BE2C (cell line): ENCODE data around the gene DIP2C.
"Not testable (repeated sequence)": the region's sequence is repeated elsewhere in the genome, so short reads cannot be mapped to it uniquely, and the experiment has no call there.

Source experiments
- DNase-seq: peaks from one replicate; pipeline ENCODE4 v3.0.0-alpha.2; 2020
- H3K27me3 ChIP-seq: fragments of 250-450 bp; sonication (Bioruptor Pico); 2 replicates; pipeline ENCODE4 v1.5.1; 2020; ENCODE audit warnings: mild to moderate bottlenecking
- H3K36me3 ChIP-seq: fragments of 250-450 bp; sonication (Bioruptor Pico); 2 replicates; pipeline ENCODE4 v1.5.1; 2020; ENCODE audit warnings: mild to moderate bottlenecking
- H3K4me1 ChIP-seq: fragments of 250-450 bp; sonication (Bioruptor Pico); 2 replicates; pipeline ENCODE4 v1.5.1; 2020
- H3K4me3 ChIP-seq: 2 replicates; pipeline ENCODE4 v1.5.1; 2011; ENCODE audit warnings: low read depth, low read length
- H3K9me3 ChIP-seq: fragments of 250-450 bp; sonication (Bioruptor Pico); 2 replicates; pipeline ENCODE4 v1.5.1; 2020
- TF ChIP-seq, protein P1 (sequence below): IDR thresholded peaks from 2 replicates; pipeline ENCODE4 v1.5.1; 2012; ENCODE audit warnings: mild to moderate bottlenecking, low read depth, low read length

DIP2C gene

DNA sequence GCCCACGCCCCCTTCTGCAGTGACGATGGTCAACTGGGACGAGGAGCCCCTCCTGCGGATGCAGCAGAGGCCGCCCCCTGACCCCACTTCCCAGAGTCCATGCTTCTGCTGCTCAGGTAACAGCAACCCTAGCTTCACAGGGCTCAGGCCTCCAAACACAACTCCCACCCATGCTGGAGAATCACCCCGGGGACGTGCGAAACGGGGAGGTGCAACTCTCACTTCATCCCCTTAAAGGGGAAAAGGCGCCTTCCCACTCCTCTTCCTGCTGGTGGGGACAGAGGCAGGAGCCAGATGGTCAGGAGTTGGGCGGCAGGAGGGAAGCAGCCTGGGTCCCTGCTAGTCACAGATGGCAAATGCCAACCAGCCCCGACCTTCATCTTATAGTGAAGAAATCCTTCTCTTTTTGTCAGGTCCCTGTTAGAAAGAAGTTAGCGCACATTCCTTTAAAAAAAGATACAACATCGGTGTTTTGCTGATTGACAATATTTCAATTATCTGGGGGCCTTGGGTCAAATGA is 155.4 kb downstream of the DIP2C start:
- Histone ChIP-seq H3K4me3 (no peak overlapping the region), H3K4me1 (no peaks in the 10 kb centered on the region), H3K36me3 (no peaks in the 10 kb centered on the region), H3K9me3 (no peaks in the 10 kb centered on the region), H3K27me3 (no peaks in the 10 kb centered on the region)
- DNase-seq = no peak
- TF ChIP-seq, protein P1, sequence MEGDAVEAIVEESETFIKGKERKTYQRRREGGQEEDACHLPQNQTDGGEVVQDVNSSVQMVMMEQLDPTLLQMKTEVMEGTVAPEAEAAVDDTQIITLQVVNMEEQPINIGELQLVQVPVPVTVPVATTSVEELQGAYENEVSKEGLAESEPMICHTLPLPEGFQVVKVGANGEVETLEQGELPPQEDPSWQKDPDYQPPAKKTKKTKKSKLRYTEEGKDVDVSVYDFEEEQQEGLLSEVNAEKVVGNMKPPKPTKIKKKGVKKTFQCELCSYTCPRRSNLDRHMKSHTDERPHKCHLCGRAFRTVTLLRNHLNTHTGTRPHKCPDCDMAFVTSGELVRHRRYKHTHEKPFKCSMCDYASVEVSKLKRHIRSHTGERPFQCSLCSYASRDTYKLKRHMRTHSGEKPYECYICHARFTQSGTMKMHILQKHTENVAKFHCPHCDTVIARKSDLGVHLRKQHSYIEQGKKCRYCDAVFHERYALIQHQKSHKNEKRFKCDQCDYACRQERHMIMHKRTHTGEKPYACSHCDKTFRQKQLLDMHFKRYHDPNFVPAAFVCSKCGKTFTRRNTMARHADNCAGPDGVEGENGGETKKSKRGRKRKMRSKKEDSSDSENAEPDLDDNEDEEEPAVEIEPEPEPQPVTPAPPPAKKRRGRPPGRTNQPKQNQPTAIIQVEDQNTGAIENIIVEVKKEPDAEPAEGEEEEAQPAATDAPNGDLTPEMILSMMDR = no peak

DNA sequence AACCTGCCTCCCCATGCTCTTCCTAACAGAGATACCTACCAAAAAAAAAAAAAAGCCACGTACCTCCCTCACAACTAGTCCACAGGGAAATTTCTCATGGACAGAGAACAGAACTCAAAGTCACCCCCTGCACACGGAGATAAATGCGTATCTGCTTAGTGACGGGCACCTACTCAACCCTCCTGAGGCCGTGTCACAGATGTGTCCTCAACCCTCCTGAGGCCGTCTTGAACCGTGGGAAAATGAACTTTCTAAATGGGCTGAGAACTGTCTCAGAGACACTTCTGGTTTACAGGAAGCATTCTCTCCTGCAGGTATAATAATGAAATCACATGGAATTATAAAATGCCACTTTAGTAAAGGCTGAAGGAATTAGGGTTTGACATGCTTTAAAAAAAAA is 155.9 kb downstream of the DIP2C start:
- H3K36me3 ChIP-seq = no peaks in the 10 kb centered on the region
- H3K4me3 ChIP-seq = no peak overlapping the region
- TF ChIP-seq, protein P1 = no peak
- H3K27me3 ChIP-seq = no peaks in the 10 kb centered on the region
- H3K4me1 ChIP-seq = no peaks in the 10 kb centered on the region
- H3K9me3 ChIP-seq = no peaks in the 10 kb centered on the region
- no peak for DNase-seq

DNA sequence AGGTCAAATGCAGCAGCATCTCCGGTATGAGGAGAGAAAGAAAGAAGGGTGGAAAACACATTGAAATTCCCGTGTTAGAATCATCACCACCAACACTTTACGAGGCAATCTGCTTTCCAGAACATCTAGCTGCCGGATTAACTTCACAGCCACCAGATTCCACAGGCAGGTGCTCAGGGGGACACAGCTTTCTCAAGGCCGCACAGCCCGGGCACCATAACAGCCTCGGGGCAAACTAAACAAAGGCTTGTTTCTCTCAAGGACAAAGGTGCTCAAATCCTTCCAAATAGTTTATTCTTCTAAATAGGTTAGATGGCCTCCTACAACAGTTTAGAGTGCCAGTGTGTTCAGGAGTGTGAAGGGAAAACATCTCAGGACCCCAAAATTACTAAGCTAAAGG is 156.3 kb downstream of the DIP2C start:
- TF ChIP-seq, protein P1 = no peak
- H3K4me3 ChIP-seq = no peak overlapping the region
- H3K9me3 ChIP-seq = no peaks in the 10 kb centered on the region
- no peak for DNase-seq
- no peaks in the 10 kb centered on the region for H3K4me1 ChIP-seq
- no peaks in the 10 kb centered on the region for H3K36me3 ChIP-seq
- H3K27me3 ChIP-seq = no peaks in the 10 kb centered on the region

DNA sequence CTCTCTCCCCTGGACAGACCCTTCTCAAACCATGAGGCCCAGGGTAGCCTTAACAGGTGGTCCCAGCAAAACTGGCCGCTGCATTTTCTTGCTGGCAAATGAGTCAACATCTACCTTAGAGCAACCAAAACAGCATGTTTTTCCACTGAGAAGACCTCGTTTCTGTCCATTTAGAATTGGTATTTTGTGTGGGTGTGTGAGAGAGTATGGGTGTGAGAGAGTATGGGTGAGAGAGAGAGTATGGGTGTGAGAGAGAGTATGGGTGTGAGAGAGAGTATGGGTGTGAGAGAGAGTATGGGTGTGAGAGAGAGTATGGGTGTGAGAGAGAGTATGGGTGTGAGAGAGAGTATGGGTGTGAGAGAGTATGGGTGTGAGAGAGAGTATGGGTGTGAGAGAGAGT is 157.1 kb downstream of the DIP2C start:
- H3K36me3 ChIP-seq, DNase-seq, H3K9me3 ChIP-seq, H3K4me1 ChIP-seq, H3K27me3 ChIP-seq, H3K4me3 ChIP-seq: not testable (repeated sequence)

DNA sequence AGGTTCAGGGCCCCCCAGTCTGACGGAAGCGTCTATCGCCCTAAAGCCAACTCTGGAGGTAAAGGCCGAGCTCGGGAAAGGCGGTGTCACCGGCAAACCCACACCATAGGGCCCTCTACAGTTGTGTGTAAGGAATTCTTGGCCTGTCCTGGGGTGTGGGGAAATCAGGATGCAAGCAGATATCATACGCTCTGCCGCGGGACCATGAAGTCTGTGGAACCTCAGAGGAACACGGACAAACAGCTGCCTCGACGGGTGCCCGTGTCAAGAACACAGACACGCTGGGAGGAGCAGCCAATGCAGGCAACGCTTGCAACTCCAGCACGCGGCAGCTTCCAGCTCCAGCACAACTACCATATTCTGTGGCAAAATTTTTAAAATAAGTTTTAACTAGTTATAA is 157.9 kb downstream of the DIP2C start:
- H3K4me1 ChIP-seq = no peaks in the 10 kb centered on the region
- TF ChIP-seq, protein P1 = no peak
- no peaks in the 10 kb centered on the region for H3K36me3 ChIP-seq
- H3K4me3 ChIP-seq = no peak overlapping the region
- H3K27me3 ChIP-seq = no peaks in the 10 kb centered on the region
- H3K9me3 ChIP-seq = no peaks in the 10 kb centered on the region
- no peak for DNase-seq

DNA sequence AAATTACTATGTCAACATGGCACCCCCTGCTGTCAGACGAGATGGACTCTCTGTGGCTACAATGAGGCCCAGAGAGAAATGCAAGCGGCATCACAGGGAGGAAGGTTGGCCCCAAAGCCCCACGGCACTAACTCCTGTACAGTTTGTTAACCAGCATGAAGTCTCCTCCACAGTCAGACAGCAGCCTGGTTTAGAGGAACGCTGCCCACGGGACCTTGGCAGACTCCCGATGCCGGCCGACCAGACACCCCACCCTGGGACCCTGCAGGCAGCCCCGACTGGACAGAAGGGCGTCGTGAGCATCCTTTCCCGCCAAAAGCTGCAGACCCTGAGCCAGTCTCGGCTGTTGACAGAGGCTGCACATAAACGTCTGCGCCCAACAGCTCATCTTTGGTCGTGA is 158.8 kb downstream of the DIP2C start:
- H3K4me3 ChIP-seq = no peak overlapping the region
- no peaks in the 10 kb centered on the region for H3K4me1 ChIP-seq
- TF ChIP-seq, protein P1 = no peak
- no peaks in the 10 kb centered on the region for H3K27me3 ChIP-seq
- no peak for DNase-seq
- H3K36me3 ChIP-seq = no peaks in the 10 kb centered on the region
- H3K9me3 ChIP-seq = no peaks in the 10 kb centered on the region
